HepG2 (cell line): ENCODE measurements around the gene HTATSF1. TPM values are rescaled to one million over a fixed set of nuclear protein-coding genes. Genes with fewer than 3 reads are reported as not detected.

Experiments
- ATAC-seq: fragments of 200-7000 bp; cut with Tn5 transposase; 3 replicates; pipeline ENCODE4 v1.9.1; 2020; ENCODE audit warnings: mild to moderate bottlenecking, moderate library complexity
- BruUV-seq: library from RNA; stranded (reverse); fragments of 400-500 nt; replicated peaks from 2 replicates; lab custom pipeline; 2021; lab: Mats Ljungman, UMichigan
- CTCF ChIA-PET: fragments of 300-600 bp; formaldehyde crosslinking; extraction: SDS; loops from one replicate; lab custom pipeline; 2021; ENCODE audit warnings: low total read pairs, inconsistent platforms, low intra/inter-chr PET ratio; lab: Yijun Ruan, JAX
- POLR2A ChIA-PET: fragments of 350-600 bp; sonication (Branson Sonifier 250); formaldehyde crosslinking; loops from one replicate; lab custom pipeline; 2020; ENCODE audit warnings: antibody characterized with exemption, inconsistent platforms; lab: Yijun Ruan, JAX
- DNase-seq: peaks from one replicate; pipeline ENCODE4 v3.0.0-alpha.2; 2015; ENCODE audit warnings: low spot score
- FAIRE-seq: peaks from 3 replicates; lab custom pipeline; 2011; peaks lifted over from hg19 to GRCh38; lab: Jason Lieb, UNC
- H2AFZ ChIP-seq: one replicate; pipeline ENCODE4 v1.6.1; 2011; ENCODE audit warnings: low read length, inconsistent platforms
- H3K27ac ChIP-seq: fragments of 300-600 bp; 3 replicates; pipeline ENCODE4 v1.8.0; 2011; ENCODE audit warnings: mixed run types, mild to moderate bottlenecking, mixed read lengths, low read length, inconsistent platforms; ENCODE audit not compliant: insufficient read depth; ENCODE audit errors: extremely low read length
- H3K27me3 ChIP-seq, 2 experiments: fragments of 200-600 bp in 1 of 2; 2 replicates in 1 of 2; 3 replicates in 1 of 2; pipeline versions ENCODE4 v1.6.0 to v1.8.0; 2011; ENCODE audit warnings: low read length in 2 of 2, mild to moderate bottlenecking in 2 of 2, moderate library complexity in 2 of 2, inconsistent platforms in 1 of 2; ENCODE audit not compliant: insufficient read depth in 2 of 2, control insufficient read depth in 1 of 2
- H3K36me3 ChIP-seq, 2 experiments: fragments of 200-600 bp in 1 of 2; replicated peaks in 1 of 2; 2 replicates in 1 of 2; 3 replicates in 1 of 2; pipeline versions ENCODE4 v1.5.1 to v1.8.0; 2011; ENCODE audit warnings: low read length in 2 of 2, inconsistent platforms in 1 of 2; ENCODE audit not compliant: insufficient read depth in 2 of 2, control insufficient read depth in 1 of 2
- H3K4me1 ChIP-seq: 2 replicates; pipeline ENCODE4 v1.5.1; 2012; ENCODE audit warnings: low read length, inconsistent platforms; ENCODE audit not compliant: insufficient read depth
- H3K4me2 ChIP-seq: 2 replicates; pipeline ENCODE4 v1.6.0; 2011; ENCODE audit warnings: low read depth, low read length, inconsistent platforms
- H3K4me3 ChIP-seq, 3 experiments: fragments of 200-600 bp in 1 of 3; sonication (generic), shearing (Covaris generic) in 1 of 3; replicated peaks in 1 of 3; 2 replicates each; pipeline ENCODE4 v1.5.1; 2011 to 2016; ENCODE audit warnings: low read length in 3 of 3, inconsistent platforms in 2 of 3, low read depth in 2 of 3, mild to moderate bottlenecking in 2 of 3, control low read depth in 1 of 3, mixed read lengths in 1 of 3; ENCODE audit not compliant: insufficient read depth in 1 of 3
- H3K79me2 ChIP-seq: one replicate; pipeline ENCODE4 v1.6.1; 2011; ENCODE audit warnings: low read length, inconsistent platforms; ENCODE audit not compliant: insufficient read depth
- H3K9ac ChIP-seq: 2 replicates; pipeline ENCODE4 v1.6.0; 2011; ENCODE audit warnings: mild to moderate bottlenecking, low read depth, low read length, inconsistent platforms; ENCODE audit not compliant: insufficient read depth
- H3K9me3 ChIP-seq: 2 replicates; pipeline ENCODE4 v1.5.1; 2012; ENCODE audit warnings: mild to moderate bottlenecking, low read length
- H4K20me1 ChIP-seq: 2 replicates; pipeline ENCODE4 v1.6.0; 2011; ENCODE audit warnings: inconsistent platforms, mild to moderate bottlenecking, low read length, moderate library complexity; ENCODE audit not compliant: insufficient read depth
- AGO1 ChIP-seq: fragments of 200-400 bp; formaldehyde crosslinking; IDR thresholded peaks from 2 replicates; pipeline ENCODE4 v1.6.1; 2017; ENCODE audit warnings: mild to moderate bottlenecking, low read depth, low read length, moderate library complexity; ENCODE audit not compliant: poor library complexity, severe bottlenecking
- DMTF1 ChIP-seq: sonication (generic); formaldehyde crosslinking; IDR thresholded peaks from 2 replicates; pipeline ENCODE4 v1.4.0; 2020; ENCODE audit warnings: mild to moderate bottlenecking, missing genetic modification reagents
- DR1 ChIP-seq: sonication (generic); formaldehyde crosslinking; IDR thresholded peaks from 2 replicates; pipeline ENCODE4 v1.8.0; 2021; ENCODE audit warnings: mild to moderate bottlenecking, missing genetic modification reagents, inconsistent platforms
- ELF3 ChIP-seq: IDR thresholded peaks from 2 replicates; pipeline ENCODE4 v1.6.1; 2016; ENCODE audit warnings: missing genetic modification reagents, missing compliant biosample characterization
- NONO ChIP-seq, 2 experiments: fragments of 450-650 bp in 1 of 2; sonication (generic) in 1 of 2; formaldehyde crosslinking in 1 of 2; IDR thresholded peaks in 1 of 2; conservative IDR thresholded peaks in 1 of 2; 2 replicates each; pipeline versions ENCODE4 v1.6.1 to v1.8.0; 2017 to 2022; ENCODE audit warnings: mild to moderate bottlenecking in 1 of 2, missing genetic modification reagents in 1 of 2, moderate library complexity in 1 of 2
- SYNCRIP ChIP-seq: fragments of 200-400 bp; formaldehyde crosslinking; IDR thresholded peaks from 2 replicates; pipeline ENCODE4 v1.6.1; 2018; ENCODE audit warnings: mild to moderate bottlenecking, low read depth, low read length; ENCODE audit not compliant: insufficient read depth
- ZNF780A ChIP-seq: sonication (generic); formaldehyde crosslinking; IDR thresholded peaks from 2 replicates; pipeline ENCODE4 v1.8.0; 2022; ENCODE audit warnings: mild to moderate bottlenecking, missing genetic modification reagents, moderate library complexity
- WGBS: methylation state at CpG from one replicate; pipeline ENCODE4 v1.1.6; 2017; ENCODE audit warnings: low lambda C conversion rate; 5-methylcytosine and 5-hydroxymethylcytosine counted together
- in situ Hi-C: cut with HindIII; loops from 2 replicates; pipeline ENCODE4 v1.10.0; 2017; ENCODE audit warnings: low pct_unique_long_range_greater_than_20kb; ENCODE audit not compliant: extremely low pct_ligation_motif_present
- intact Hi-C: fragments of 100-400 bp; cut with micrococcal nuclease; formaldehyde crosslinking; loops from one replicate; pipeline ENCODE4 v1.10.0; 2022; ENCODE audit not compliant: unreplicated experiment
- polyA plus RNA-seq, 8 experiments: library from polyadenylated mRNA; depleted of rRNA in 3 of 8; stranded (reverse) in 7 of 8; unstranded in 1 of 8; fragments of >200 nt; fragmentation: Illumina TruSeq in 4 of 8; extraction: Trizol in 4 of 8; gene quantifications; 2 replicates each; pipeline versions ENCODE4 v1.2.1 to v1.2.3, GENCODE V29; 2011 to 2016; ENCODE audit warnings: low read depth in 4 of 8, missing spikeins in 1 of 8, mixed read lengths in 1 of 8; ENCODE audit not compliant: insufficient read depth in 1 of 8
- total RNA-seq, 5 experiments: library from RNA; depleted of rRNA; stranded (reverse); fragments of >200 nt; fragmentation: Illumina TruSeq; extraction: Trizol; gene quantifications; 2 replicates each; pipeline ENCODE4 v1.2.3, GENCODE V29; 2016; ENCODE audit warnings: low read depth in 1 of 5

Gene HTATSF1
- total and polyA plus RNA-seq, 2 of the 13 experiments (the other 11 are each of a cell fraction or from before 2014, with no cell fraction given) = 0.57 to 40.5 TPM

- no peaks in the 10 kb centered on the region for H3K36me3 ChIP-seq
- H3K9ac ChIP-seq = no peak overlapping the region
- H2AFZ ChIP-seq = no peak overlapping the region
- ATAC-seq = no peak
- no peaks in the 10 kb centered on the region for H3K79me2 ChIP-seq
- intact Hi-C loops = no loop called here
- 80% methylated on average over 1 of the region's 5 CpGs for WGBS
- TF ChIP-seq NONO (IDR thresholded peaks at IDR 0.05) (no peak), NONO (CRISPR knock-in tag; conservative IDR thresholded peaks at IDR 0.05) (no peak), ZNF780A (CRISPR knock-in tag) (no peak), SYNCRIP (no peak), DR1 (CRISPR knock-in tag) (no peak), AGO1 (no peak), ELF3 (CRISPR knock-in tag) (no peak), DMTF1 (CRISPR knock-in tag) (no peak)
- H3K4me3 ChIP-seq = no peak overlapping the region
- ChIA-PET POLR2A (no interaction called here), CTCF (no interaction called here)
- H3K27ac ChIP-seq = no peak overlapping the region
- no peaks in the 10 kb centered on the region for H3K27me3 ChIP-seq
- no peak for DNase-seq
- H4K20me1 ChIP-seq = no peaks in the 10 kb centered on the region
- no TSS peak for BruUV-seq
- in situ Hi-C loops = no loop called here
- no peak for FAIRE-seq
- no peak overlapping the region for H3K4me2 ChIP-seq
- H3K9me3 ChIP-seq = no peaks in the 10 kb centered on the region
- no peaks in the 10 kb centered on the region for H3K4me1 ChIP-seq
Observed at GRCh38 chrX:136549226-136549625, 51.8 kb downstream of the HTATSF1 start.
